HG02870 (cell line): Measurements from ENCODE around the gene DDIT3.
"Not testable (repeated sequence)": the region's sequence is repeated elsewhere in the genome, so short reads cannot be mapped to it uniquely, and the experiment has no call there.

Source experiments
- ATAC-seq: cut with Tn5 transposase; IDR thresholded peaks from one replicate; pipeline ENCODE4 v1.9.1; 2021; ENCODE audit warnings: mild to moderate bottlenecking, moderate library complexity; ENCODE audit not compliant: unreplicated experiment

DDIT3 gene

DNA sequence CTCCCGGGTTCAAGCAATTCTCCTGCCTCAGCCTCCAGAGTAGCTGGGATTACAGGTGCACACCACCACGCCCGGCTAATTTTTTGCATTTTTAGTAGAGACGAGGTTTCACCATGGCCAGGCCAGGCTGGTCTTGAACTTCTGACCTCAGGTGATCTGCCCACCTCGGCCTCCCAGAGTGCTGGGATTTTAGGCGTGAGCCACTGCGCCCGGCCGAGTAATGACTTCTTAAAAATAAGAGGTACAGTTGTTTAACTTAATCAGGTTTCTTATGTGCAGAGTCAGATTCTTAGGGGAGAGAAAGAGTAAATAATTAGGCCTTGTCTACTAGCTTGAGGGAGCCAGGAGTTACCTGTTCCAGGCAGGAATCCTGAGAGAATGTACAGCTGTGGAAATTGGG, 6.1 kb downstream of the DDIT3 start:
- not testable (repeated sequence) for ATAC-seq

DNA sequence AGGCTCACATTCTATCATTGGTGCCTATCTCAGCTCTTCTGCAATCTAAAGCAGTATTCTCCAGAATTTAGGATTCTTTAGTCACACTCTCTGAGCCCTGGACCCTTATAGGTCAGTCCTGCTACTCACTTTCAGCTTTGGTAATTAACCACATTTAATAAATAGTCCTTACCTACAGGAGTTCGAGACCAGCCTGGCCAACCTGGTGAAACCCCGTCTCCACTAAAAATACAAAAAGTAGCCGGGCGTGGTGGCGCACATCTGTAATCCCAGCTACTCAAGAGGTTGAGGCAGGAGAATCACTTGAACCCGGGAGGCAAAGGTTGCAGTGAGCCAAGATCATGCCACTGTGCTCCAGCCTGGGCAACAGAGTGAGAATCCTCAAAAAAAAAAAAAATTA, 6.6 kb downstream of the DDIT3 start:
- ATAC-seq: not testable (repeated sequence)

DNA sequence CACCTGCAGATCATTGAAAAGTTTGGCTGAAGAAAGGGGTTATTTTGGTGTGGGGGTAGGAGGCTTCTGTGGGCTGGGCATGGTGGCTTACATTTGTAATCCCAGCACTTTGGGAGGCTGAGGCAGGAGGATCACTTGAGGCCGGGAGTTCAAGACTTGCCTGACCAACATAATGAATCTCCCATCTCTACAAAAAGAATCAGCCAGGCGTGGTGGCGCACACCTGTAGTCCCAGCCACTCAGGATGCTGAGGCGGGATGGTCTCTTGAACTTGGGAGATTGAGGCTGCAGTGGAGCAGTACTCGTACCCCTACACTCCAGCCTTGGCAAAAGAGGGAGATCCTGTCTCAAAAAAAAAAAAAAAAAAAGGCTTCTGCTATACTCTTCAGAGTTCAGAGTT, 7.0 kb downstream of the DDIT3 start:
- ATAC-seq: no peak

DNA sequence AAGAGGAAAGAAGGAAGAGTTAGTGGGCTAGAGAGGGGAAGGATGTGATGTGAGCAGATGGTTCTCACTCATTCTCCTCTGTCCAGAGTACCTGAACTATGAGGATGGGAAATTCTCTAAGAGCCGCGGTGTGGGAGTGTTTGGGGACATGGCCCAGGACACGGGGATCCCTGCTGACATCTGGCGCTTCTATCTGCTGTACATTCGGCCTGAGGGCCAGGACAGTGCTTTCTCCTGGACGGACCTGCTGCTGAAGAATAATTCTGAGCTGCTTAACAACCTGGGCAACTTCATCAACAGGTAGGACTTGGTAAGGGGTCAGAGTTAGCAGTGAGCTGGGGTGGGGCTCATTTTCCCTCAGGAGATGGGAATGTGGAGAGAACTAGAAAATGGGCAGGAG, 7.6 kb downstream of the DDIT3 start:
- ATAC-seq: no peak

DNA sequence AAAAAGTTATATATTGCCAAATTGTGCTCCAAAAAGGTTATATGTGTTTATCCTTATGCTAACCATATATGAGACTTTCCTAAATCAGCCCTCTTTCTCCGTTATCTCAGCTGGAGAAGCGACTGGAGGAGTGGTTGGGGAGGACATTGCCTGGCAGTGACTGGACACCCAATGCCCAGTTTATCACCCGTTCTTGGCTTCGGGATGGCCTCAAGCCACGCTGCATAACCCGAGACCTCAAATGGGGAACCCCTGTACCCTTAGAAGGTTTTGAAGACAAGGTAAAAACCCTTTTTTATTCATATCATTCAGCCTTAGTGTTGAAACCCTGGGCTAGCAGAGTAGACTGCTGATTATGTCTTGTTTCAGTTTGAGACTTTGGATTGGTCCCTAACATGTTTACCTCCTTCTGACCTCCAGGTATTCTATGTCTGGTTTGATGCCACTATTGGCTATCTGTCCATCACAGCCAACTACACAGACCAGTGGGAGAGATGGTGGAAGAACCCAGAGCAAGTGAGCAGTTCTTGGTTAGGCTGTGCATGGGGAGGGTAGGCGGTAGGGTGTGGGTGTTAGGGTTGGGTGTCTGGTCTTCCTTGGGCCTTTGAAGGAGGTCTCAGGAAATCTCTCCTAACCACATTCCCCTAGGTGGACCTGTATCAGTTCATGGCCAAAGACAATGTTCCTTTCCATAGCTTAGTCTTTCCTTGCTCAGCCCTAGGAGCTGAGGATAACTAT, 8.6 kb downstream of the DDIT3 start:
- ATAC-seq: no peak

DNA sequence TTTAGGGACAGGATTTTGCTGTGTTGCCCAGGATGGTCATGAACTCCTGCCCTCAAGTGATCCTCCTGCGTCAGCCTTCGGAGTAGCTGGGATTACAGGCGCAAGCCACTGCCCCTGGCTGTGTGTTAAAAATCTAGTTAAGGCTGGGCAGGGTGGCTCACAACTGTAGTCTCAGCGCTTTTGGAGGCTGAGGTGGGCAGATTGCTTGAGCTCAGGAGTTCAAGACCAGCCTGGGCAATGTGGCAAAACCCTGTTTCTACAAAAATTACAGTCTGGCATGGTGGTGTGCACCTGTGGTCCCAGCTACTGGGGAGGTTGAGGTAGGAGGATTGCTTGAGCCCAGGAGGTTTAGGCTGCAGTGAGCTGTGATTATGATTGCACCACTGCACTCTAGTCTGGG, 9.2 kb downstream of the DDIT3 start:
- ATAC-seq: no peak

DNA sequence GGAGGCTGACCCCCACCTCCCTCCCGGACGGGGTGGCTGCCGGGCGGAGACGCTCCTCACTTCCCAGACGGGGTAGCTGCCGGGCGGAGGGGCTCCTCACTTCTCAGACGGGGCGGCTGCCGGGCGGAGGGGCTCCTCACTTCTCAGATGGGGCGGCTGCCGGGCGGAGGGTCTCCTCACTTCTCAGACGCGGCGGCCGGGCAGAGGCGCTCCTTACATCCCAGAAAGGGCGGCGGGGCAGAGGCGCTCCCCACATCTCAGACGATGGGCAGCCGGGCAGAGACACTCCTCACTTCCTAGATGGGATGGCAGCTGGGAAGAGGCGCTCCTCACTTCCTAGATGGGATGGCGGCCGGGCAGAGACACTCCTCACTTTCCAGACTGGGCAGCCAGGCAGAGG, 12.5 kb downstream of the DDIT3 start:
- ATAC-seq: not testable (repeated sequence)

DNA sequence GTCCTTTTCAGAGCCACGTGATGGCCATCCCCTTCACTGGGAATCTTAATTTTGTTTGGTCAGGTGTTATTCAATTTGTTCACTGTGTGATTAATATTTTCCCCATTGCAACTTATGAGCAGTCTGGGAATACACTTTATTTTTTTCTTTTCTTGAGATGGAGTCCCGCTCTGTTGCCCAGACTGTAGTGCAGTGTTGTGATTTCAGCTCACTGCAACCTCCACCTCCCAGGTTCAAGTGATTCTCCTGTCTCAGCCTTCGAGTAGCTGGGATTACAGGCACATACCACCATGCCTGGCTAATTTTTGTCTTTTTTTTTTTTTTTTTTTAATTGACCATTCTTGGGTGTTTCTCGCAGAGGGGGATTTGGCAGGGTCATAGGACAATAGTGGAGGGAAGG, 13.8 kb downstream of the DDIT3 start:
- ATAC-seq: not testable (repeated sequence)

DNA sequence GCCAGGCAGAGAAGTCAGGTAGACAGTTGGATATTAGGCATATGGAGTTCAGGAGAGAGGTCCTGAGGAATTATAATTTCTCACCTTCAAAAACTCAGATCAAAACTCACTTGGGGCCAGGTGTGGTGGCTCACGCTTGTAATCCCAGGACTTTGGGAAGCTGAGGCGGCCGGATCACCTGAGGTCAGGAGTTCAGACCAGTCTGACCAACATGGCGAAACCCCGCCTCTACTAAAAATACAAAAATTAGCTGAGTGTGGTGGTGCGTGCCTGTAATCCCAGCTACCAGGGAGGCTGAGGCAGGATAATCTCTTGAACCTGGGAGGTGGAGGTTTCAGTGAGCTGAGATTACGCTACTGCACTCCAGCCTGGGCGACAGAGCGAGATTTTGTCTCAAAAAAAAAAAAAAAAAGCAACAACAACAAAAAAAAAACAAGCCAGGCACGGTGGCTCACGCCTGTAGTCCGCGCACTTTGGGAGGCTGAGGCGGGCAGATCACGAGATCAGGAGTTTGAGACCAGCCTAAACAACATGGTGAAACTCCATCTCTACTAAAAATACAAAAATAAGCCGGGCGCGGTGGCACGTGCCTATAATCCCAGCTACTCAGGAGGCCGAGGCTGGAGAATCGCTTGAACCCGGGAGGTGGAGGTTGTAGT, 17.9 kb downstream of the DDIT3 start:
- not testable (repeated sequence) for ATAC-seq

DNA sequence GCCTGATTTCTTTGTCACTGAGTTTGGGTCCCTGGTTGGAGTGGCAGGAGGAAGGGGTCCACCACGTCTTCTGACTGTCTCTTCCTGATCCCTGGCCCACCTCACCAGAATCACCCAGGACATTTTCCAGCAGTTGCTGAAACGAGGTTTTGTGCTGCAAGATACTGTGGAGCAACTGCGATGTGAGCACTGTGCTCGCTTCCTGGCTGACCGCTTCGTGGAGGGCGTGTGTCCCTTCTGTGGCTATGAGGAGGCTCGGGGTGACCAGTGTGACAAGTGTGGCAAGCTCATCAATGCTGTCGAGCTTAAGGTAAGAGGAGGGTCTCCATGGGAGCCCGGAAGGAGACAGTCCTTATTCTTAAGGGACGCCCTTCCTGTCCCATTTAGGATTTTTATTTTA, 20.1 kb downstream of the DDIT3 start:
- no peak for ATAC-seq

DNA sequence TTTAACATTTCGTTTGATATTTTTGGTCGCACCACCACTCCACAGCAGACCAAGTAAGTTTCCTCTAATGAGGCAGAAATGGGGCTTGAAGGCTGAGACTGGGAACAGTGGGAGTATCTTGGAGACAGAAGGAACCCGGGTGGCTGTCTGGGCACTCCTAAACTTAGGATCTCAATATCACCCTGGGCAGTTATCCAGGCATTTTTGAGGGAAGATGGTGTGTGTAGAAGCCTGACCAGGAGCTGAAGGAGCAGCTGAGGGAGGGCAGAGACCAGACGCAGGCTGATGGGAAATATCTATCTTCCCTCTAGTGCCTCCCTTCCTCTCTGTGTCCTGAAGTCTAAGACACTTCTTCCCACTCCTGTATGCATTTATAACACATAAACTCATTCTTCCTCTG, 21.7 kb downstream of the DDIT3 start:
- no peak for ATAC-seq

DNA sequence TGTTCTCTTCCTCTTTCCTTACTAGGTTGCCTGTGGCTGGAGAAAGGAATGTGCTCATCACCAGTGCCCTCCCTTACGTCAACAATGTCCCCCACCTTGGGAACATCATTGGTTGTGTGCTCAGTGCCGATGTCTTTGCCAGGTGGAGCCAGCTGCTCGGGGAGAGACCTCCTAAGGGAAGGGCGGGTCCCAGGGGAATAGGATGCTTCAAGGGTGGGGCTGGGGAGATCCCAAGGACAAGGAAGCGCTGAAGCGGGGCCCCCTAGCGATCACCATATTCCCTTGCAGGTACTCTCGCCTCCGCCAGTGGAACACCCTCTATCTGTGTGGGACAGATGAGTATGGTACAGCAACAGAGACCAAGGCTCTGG, 22.2 kb downstream of the DDIT3 start:
- ATAC-seq: no peak

DNA sequence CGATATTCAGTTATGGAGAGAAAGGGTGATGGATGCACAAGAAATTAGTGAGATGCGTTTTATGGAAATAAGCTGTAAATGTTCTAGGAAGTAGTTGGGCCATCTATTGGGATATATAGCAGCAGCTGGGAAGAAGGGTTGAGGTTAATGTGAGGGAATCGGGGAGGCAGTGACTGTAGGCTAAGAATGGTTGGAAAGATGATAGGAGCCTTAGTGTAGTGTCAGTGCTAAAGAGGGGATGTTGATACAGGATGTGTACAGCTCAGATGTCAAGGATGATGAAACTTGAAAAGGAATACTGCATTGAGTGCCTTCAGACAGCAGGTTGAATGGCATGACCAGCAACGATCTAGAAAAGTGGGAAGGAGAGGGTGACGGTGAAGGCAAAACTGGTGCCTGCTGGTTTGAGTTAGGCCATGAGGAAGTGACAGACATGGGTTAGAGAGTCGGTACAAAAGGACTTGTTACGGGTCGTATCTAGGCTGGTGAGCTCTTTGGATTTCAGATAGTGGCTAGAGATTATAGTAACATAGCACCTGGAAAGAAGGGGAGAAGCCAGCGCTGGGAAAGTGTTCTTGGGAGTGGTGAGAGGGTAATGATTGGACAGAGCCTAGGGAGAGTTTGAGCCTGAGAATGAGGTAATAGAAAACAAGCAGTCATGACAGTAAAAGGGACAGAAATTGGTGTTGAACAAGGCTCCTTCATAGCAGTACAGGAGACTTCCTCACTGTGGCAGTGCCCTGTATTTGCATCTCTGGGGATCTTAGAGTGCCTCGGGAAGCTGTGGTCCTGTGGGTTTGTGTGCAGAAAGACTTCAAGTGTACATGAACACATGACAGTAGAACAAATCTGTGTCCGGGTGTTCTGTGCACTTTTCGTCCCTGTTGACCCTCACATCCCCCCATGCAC, 22.8 kb downstream of the DDIT3 start:
- ATAC-seq: no peak

DNA sequence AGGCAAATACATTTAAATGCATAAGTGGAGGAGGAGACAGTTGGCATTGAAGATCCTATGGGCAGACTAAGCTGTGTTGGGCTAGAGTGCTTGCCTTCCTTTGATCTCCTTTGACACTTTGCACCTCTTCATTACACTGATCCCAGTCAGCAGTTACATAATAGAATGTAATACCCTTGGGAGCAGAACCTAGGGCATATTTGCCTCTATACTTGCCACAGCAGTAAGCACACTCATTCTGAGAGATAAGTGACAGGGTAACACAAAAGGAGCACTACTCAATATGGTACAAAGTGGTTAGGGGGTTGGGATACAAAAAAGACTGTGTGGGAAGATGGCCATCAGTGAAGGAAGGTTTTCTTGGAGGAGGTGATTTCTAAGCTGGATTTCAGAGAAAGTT, 23.5 kb downstream of the DDIT3 start:
- no peak for ATAC-seq

DNA sequence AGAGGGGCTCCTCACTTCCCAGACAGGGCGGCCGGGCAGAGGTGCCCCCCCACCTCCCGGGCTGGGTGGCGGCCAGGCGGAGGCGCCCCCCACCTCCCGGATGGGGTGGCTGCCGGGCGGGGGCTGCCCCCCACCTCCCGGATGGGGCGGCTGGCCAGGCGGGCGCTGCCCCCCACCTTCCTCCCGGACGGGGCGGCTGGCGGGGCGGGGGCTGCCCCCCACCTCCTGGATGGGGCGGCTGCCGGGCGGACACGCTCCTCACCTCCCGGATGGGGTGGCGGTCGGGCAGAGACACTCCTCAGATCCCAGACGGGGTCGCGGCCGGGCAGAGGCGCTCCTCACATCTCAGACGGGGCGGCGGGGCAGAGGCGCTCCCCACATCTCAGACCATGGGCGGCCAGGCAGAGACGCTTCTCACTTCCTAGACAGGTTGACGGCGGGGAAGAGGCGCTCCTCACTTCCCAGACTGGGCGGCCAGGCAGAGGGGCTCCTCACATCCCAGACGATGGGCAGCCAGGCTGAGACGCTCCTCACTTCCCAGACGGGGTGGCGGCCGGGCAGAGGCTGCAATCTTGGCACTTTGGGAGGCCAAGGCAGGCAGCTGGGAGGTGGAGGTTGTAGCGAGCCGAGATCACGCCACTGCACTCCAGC, 25.1 kb downstream of the DDIT3 start:
- not testable (repeated sequence) for ATAC-seq

DNA sequence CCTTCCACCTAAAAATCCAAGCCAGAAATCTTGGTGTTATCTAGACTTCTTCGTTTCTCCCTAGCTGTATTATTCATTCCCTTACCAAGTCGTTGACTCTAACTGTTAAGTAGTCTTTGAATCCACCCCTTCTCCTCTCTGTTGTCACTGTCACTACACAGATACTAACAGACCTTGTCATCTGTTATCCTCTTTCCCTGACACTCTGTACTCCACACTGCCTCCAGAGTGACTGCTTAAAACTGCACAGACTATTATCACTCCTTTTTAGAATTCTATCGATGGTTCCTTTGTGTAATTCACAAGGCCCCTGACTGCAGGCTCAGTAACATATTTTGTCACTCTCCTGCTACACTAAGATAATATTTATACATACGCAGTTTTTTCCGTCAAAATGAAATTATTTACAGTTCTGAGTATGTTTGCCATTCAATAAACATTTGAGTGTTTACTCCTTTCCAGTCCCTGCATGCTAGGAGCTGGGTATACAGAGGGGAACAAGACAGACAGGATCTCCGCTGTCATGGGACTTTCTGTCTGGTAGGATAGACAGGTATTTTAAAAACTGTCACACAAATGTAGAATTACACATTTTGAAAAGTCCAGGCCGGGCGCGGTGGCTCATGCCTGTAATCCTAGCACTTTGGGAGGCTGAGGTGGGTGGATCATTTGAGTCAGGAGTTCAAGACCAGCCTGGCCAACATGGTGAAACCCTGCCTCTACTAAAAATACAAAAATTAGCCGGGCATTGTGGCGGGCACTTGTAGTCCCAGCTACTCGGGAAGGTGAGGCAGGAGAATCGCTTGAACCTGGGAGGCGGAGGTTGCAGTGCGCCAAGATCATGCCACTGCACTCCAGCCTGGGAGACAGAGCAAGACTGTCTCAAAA, 28.7 kb downstream of the DDIT3 start:
- ATAC-seq: no peak

DNA sequence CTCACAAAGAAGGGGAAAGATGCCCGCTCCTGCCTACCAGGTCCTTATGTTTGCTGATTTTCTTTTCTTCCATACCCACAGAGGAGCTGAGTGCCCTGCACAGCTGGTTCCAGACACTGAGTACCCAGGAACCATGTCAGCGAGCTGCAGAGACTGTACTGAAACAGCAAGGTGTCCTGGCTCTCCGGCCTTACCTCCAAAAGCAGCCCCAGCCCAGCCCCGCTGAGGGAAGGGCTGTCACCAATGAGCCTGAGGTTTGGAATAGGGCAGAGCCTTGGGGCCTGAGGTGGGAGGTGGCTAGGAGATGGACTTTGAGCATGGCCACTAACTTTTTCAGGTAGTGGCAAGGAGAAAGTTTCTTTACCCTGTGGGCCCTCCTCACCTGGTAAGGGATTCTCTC, 30.2 kb downstream of the DDIT3 start:
- ATAC-seq: no peak

DNA sequence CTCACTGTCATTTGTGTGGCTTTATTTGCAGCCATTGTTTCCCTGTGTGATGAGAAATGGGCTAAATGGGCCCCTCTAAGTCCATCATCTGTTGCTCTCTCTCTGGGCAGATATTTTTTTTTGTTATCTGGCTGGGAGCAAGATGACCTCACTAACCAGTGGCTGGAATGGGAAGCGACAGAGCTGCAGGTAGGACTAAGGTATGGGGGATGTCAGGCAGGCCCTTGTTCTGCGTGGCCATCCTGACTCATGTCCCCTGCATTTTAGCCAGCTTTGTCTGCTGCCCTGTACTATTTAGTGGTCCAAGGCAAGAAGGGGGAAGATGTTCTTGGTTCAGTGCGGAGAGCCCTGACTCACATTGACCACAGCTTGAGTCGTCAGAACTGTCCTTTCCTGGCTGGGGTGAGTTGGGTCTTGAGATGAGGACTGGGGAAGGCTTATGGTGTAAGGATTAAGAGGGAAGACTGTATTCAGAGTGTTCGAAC, 31.1 kb downstream of the DDIT3 start:
- ATAC-seq: no peak

DNA sequence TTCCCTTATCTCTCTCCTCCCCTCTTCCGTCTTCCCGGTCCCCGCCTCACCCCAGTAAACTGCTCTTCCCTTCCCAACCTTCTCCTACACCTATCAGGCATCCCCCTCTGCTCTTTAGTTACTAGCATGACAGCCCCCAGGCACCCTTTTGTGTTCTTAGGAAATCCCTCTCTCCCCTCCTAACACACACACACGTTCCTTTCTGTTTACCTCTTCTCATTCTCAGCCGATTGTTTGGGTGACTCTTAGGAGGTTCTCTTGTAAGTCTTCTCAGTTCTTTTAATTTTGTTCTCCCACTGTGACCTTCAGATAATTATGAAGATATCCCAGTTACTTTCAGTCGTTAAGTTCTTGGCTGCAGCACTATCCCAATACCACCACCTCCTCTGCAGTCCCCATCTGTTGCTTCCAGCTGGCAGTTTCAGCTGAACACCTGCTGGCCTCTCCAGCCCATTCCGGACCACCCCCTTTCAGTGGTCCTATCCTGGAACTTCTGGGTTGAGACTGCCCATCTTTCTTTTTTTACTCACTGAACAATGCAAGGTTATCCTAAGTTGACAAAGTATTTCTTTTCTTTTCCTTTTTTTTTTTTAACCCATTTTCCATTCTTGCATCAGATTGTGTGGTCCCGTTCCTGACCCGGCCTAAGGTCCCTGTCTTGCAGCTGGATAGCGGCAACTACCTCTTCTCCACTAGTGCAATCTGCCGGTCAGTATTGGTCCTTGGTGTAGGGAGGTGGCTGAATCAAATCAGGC, 31.7 kb downstream of the DDIT3 start:
- no peak for ATAC-seq
